DMS79 treated with DMSO at 0.1 percent for 48 hours (cell line): Measurements from ENCODE around the gene PRKCB.

Experiments used
- DNase-seq: peaks from one replicate; lab custom pipeline; 2025; lab: John Stamatoyannopoulos, UW

Gene PRKCB

GRCh38 chr16:23968176-23968575 lies 132.4 kb downstream of the PRKCB start:
- no peak for DNase-seq

GRCh38 chr16:23969468-23970297 lies 133.9 kb downstream of the PRKCB start:
- DNase-seq, result no peak

GRCh38 chr16:23974223-23974622 lies 138.4 kb downstream of the PRKCB start:
- no peak for DNase-seq

- no peak for DNase-seq
These were observed 139.5 kb downstream of the PRKCB start for GRCh38 chr16:23975293-23975692.

- DNase-seq, result no peak
These were observed 140.3 kb downstream of the PRKCB start for GRCh38 chr16:23976091-23976490.

- DNase-seq, result no peak
These were observed 140.7 kb downstream of the PRKCB start for GRCh38 chr16:23976524-23976923.

- DNase-seq, result no peak
These were observed 143.7 kb downstream of the PRKCB start for GRCh38 chr16:23979441-23979840.

GRCh38 chr16:23979982-23980381 lies 144.2 kb downstream of the PRKCB start:
- no peak for DNase-seq

- no peak for DNase-seq
These were observed 145.9 kb downstream of the PRKCB start for GRCh38 chr16:23981429-23982399.

GRCh38 chr16:23986455-23986854 lies 150.7 kb downstream of the PRKCB start:
- no peak for DNase-seq

GRCh38 chr16:23987443-23987842 lies 151.7 kb downstream of the PRKCB start:
- no peak for DNase-seq

- DNase-seq, result no peak
These were observed 154.7 kb downstream of the PRKCB start for GRCh38 chr16:23990507-23990906.

GRCh38 chr16:23991066-23991465 lies 155.3 kb downstream of the PRKCB start:
- DNase-seq, result no peak

- DNase-seq, result no peak
These were observed 158.8 kb downstream of the PRKCB start for GRCh38 chr16:23994615-23995014.

GRCh38 chr16:23996258-23996955 lies 160.6 kb downstream of the PRKCB start:
- DNase-seq, result no peak

GRCh38 chr16:23998771-23999170 lies 163.0 kb downstream of the PRKCB start:
- no peak for DNase-seq

GRCh38 chr16:23999663-24000062 lies 163.9 kb downstream of the PRKCB start:
- no peak for DNase-seq

GRCh38 chr16:24001710-24002109 lies 165.9 kb downstream of the PRKCB start:
- DNase-seq, result no peak

- no peak for DNase-seq
These were observed 166.8 kb downstream of the PRKCB start for GRCh38 chr16:24002619-24003018.

- DNase-seq, result no peak
These were observed 169.8 kb downstream of the PRKCB start for GRCh38 chr16:24005577-24005976.

GRCh38 chr16:24007391-24007790 lies 171.6 kb downstream of the PRKCB start:
- no peak for DNase-seq

- no peak for DNase-seq
These were observed 172.2 kb downstream of the PRKCB start for GRCh38 chr16:24007934-24008333.
